GM18505 (cell line): ENCODE results near the gene PDPK1.
A peak's percentile ranks its signal among the peaks of the same experiment; 100 is the strongest.
"Not testable (repeated sequence)": the region's sequence is repeated elsewhere in the genome, so short reads cannot be mapped to it uniquely, and the experiment has no call there.

Source experiments
- ATAC-seq: cut with Tn5 transposase; IDR thresholded peaks from one replicate; pipeline ENCODE4 v1.9.1; 2021; ENCODE audit not compliant: unreplicated experiment
- POLR2A ChIP-seq: IDR thresholded peaks from 4 replicates; pipeline ENCODE4 v1.6.1; 2011; ENCODE audit warnings: borderline replicate concordance; ENCODE audit not compliant: insufficient read depth, insufficient read length; ENCODE audit errors: extremely low read depth

PDPK1 gene

DNA sequence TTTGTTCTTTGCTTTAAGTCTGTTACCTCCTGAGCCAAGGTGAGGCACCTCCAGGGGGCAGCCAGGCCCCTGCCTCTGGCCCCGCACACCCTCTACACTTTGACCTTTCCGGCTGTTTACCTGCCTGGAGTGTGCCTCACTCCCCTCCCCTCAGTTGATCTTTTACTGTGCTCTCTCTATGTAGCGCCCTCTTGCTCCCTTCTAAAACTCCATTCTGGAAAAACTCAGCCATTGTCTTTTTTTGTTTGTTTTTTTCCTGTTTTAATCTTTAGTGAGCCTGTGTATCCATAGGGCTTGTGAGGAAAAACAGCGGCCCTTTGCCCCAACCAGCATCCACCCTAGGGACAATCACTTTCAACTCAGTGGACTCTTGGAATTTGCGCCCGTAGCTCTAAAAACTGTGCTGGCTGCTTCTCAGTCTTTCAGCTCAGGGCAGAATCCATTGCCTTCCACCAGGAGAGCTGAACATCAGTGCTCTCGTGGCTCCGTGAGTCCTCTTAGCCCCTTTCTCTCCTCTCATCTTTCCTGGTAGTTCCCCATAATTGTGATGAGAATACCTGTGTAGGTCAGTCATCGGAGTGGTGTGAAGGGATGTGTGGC lies 13.4 kb upstream of the PDPK1 start:
- ATAC-seq: no peak

DNA sequence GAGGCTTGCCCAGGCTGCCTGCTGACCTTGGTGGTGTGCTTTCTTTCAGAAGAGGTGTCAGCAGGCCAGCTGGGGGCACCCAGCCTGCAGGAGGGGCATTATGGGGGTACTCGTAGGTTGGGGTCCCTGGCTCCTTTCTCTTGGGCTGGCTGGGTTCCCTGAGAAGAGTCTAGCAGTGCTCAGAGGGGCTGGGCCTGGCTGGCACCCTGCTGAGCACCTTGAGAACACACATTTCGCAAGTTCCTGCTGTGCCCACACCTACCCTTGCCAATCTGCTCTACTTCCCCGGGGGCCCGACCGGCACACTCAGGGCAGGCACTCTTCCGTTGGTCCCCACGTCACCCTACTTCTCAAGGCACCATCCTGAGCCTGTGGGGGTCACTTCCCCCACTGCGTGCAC lies 11.7 kb upstream of the PDPK1 start:
- ATAC-seq: no peak
- TF ChIP-seq POLR2A: no peak

More for the DNA sequence above, 13.4 kb upstream of the PDPK1 start:
- no peak for TF ChIP-seq POLR2A

DNA sequence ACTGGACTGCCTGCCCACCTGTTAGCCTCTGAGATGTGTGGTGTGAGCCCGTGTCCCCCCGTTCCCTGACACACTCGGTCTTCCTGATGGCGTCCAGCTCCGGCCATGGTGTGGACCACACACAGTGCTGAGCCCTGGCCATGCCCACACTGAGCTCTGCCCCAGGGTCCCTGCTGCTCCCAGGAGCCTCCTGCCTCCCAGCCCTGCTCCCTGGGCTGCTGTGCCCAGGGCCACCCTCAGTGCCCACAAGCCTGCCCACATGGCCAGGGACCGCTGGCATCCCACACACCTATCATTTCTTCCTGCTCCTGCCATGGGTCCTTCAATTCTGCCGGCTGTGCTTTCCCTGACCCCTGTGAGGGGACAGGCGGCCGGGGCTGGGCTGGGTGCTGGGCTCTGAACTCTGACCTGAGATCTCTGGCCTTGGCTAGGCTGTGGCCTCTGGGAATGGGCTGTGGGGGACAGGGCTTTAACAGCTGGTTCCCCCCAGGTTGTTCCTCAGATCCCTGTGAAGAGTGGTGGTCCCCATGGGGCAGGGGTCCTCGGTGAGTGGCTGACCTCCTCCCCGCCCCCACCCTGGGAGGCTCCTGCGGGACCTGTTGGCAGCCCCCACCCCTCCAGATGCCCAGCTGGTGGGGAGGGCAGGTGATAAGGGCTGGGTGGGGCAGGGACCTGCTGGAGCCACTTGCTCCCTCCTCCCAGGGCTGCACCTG lies 10.6 kb upstream of the PDPK1 start:
- ATAC-seq: no peak
- no peak for TF ChIP-seq POLR2A

DNA sequence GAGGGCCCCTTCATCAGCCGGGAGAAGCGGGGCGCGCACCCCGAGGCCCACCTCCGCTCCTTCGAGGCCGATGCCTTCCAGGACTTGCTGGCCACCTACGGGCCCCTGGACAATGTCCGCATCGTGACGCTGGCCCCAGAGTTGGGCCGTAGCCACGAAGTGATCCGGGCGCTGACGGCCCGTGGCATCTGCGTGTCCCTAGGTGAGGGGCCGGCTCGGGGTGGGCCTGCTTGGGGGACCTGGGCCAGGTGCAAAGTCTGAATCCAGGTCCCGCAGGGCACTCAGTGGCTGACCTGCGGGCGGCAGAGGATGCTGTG lies 10.1 kb upstream of the PDPK1 start:
- ATAC-seq: no peak
- TF ChIP-seq POLR2A: no peak

DNA sequence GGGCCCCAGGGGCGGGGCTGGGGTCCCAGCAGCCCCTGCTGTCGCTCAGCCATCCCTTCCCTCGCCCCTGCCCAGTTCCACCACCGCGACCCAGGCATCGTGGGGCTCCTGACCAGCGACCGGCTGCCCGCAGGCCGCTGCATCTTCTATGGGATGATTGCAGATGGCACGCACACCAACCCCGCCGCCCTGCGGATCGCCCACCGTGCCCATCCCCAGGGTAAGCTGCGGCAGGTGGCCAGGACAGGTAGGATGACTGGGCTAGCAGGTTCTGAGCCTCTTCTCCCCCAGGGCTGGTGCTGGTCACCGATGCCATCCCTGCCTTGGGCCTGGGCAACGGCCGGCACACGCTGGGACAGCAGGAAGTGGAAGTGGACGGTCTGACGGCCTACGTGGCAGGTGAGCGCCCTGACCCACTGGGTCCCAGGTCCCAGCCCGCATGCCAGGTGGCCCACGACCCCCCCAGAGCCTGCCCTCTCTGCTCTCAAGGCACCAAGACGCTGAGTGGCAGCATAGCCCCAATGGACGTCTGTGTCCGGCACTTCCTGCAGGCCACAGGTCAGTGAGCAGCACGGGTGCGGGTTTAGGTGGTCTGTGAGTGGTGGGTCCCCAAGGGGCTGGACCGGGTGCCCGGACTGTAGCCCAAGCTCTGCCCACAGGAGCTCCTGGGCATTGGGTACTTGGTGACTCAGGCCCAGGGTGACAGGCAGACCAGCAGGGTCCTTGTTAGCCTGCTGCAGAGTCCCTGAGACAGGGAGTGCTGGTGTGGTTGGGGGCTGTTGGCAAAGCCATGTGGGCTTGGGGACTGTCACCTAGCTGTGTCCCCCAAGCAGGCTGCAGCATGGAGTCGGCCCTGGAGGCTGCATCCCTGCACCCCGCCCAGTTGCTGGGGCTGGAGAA lies 9.4 kb upstream of the PDPK1 start:
- ATAC-seq: no peak
- TF ChIP-seq POLR2A: no peak

DNA sequence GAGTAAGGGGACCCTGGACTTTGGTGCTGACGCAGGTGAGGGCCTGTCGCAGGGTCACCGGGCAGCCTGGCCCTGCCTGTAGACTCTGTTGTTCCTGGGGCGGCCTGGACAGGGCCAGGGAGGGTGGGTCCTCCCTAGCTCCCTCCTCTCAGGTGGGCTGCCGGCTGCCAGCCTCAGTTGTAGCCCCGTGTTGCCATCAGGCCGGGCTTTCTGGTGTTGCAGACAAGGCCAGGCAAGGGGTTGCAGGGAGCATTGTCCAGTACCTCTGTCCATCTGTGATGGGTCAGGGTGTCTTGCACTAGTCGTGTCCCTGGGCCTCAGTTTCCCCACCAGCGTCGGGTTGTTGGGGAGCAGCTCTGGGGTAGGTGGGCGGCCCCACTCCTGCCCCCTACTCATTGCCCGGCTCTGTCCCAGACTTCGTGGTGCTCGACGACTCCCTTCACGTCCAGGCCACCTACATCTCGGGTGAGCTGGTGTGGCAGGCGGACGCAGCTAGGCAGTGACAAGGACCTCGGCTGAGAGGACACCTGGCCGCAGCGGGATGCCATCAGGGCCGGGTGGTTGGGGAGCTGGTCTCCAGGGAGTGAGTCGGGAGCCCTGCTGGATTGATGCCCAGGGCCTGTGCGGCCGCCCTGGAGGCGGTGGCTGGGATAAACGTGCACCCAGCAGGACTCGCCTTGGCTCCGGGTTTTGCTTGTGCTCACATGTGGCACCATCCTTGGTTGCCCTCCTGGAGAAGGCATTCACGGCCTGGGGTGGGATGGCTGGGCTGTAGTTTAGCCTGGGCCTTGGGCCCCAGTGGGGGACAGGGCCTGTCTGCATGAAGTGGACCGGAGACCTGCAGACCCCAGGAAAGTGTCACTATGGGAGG lies 8.5 kb upstream of the PDPK1 start:
- no peak for TF ChIP-seq POLR2A
- no peak for ATAC-seq

DNA sequence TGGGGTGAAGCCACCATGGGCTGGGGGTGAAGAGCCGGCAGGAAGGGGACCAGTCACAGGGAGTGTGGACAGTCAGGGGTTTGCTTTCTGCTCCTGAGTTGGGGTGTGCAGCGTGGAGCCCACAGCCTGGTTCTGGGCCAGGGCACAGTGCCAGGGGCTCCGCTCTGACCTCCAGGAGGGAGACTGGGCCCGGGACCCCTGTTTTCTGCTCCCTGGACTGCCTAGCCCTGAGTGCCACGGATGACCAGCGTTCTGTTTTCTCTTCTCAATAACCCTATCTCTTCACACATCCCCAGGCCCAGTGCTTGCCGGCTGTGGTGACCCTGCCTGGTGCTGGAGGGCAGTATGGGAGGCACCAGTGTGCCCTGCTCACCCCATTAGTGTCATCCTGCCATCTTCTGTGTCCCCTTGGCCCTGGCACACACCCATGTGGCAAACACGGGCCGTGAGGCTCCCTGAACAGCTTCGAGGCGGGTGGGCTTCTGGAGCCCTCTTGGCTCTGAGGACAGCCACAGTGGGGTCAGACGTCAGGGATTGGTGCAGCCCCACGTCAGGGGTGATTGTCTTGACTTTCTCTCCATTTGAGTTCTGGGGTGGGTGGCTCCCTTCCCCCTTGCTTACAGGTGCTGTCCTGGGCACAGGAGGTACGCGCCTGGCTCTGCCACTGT lies 7.7 kb upstream of the PDPK1 start:
- no peak for ATAC-seq

DNA sequence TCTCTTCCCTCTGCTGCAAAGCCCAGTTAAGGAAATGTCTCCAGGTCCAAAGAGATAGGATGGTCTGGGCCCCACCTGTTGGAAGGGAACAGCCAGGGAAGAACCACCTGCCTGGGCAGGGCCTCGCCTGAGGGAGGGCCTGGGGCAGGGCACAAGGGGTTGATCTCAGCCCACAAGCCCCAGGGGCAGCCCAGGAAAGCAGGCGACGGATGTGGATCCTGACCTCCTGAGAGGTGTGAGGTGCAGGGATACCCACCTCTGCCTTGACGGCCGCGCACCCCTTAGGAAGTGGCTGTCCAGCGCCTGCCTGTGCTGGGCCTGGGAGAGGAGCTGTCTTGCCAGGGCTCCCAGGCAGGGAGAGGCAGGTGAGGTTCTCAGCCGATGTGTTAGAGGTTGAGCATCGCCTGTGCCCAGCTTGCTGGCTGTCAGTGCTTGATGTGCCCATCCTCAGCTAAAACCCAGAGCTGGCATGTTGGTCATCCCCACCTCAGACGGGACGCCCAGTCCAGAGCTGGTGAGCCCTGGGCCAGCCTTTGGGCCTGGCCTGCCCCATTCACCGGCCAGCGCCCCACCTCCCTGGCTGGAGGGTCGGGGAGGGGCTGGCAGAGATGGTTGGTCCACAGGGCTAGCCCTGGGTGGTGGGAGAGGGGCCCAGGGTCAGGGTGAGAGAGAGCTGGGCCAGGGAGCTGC lies 7.0 kb upstream of the PDPK1 start:
- TF ChIP-seq POLR2A: no peak
- ATAC-seq: no peak

More for the DNA sequence above, 7.7 kb upstream of the PDPK1 start:
- TF ChIP-seq POLR2A: no peak

DNA sequence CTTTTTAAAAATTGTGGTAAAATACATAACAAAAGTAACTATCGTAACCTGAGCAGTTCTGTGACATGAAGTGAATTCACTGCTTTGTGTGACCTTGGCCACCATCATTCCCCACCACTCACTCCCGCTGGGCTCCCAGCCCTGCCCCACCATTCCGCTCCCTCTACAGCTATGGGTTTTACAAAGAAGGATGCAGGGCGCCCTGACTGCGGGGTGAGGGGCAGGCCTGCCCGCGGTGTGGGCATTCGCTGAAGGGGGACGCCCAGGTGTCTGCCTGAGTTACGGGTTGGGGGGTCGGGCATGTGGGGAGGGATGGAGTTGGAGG lies 6.5 kb upstream of the PDPK1 start, which contains the start of gene CEMP1:
TSS of gene CEMP1 (minus strand) at position 38 of the 325 bp plus-strand sequence. CDS start 335 bp downstream, outside the sequence.
- TF ChIP-seq POLR2A: no peak
- ATAC-seq: no peak

DNA sequence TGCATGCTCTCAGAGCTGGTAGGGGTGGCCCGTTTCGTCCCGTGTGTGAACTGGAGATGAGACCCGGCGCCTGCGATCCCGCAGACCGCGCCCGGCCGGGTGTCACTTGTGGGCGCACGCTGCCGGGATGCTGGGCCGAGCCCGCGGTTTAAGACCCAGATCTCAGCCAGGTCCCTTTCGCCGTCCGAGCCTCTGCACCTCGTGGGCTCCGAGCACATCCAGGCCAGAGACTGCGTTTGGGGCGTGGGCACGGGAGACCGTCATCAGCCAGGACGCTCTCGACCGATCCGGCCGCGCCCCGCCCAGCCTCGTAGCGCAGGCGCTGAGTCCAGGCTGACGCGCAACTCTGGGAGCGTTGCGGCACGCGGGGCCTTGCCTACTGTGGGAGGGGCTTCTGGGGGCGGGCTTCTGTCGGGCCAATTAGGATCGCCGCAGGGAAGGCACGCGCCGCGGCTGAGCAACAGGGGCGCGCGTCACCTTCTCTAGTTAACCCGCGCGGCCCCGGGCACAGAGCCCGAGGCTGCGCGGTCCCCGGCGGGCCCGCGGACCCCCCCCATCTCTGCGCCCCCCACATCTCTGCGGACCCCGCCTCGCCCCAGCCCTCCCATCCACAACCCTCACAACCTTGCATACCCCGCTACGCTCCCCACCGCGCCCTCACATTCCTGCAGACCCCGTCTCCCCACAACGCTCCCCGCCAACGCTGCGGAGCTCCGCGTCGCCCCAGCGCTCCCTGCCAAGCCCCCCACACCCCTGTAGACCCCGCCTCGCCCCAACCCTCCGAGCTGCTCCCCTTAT lies 5.9 kb upstream of the PDPK1 start:
- ATAC-seq: peak; percentile 78
- peak; percentile 70 for TF ChIP-seq POLR2A

DNA sequence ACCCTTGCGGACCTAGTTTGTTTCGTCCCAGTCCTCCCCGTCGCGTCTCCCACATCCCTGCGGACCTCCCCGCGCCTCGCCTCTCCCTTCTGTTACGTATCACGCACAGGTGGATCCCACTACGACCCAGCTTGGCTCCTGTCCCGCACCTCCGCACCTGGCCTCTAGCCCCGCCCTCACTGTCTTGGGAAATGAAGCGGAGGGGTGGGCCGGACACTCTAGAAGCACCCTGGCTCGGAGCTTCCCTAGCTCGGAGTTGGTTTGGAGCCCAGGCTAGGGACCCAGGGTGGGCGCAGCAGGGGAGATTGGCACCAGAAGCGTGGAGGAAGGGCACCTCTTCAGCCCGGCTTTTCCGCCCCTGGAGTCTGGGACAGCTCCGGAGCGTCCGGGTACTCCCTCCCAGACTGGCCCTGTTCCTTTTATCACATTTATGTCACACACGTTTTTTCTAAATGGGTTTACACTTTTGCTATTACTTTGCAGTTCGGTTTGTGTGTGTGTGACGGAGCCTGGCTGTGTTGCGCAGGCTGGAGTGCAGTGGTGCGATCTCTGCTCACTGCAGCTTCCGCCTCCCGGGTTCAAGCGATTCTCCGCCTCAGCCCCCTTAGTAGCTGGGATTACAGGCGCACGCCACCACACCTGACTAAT lies 5.2 kb upstream of the PDPK1 start:
- no peak for ATAC-seq
- TF ChIP-seq POLR2A: peak; percentile 28

DNA sequence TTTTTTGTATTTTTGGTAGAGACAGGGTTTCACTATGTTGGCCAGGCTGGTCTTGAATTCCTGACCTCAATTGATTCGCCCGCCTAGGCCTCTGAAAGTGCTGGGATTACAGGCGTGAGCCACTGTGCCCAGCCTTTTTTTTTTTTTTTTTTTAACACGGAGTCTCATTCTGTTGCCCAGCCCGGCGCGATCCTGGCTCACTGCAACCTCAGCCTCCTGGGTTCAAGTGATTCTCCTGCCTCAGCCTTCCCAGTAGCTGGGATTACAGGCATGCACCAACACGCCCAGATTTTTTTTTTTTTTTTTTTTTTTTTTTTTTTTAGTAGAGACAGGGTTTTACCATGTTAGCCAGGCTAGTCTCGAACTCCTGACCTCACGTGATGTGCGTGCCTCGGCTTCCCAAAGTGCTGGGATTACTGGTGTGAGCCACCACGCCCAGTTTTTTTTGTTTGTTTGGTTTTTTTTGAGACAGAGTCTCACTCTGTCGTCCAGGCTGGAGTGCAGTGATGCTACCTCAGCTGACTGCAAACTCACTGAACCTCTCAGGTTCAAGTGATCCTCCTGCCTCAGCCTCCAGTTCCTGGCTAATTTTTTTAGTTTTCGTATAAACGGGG lies 4.6 kb upstream of the PDPK1 start:
- ATAC-seq: not testable (repeated sequence)
